ENCODE measurements around the gene PTGR1.

PTGR1 gene

GRCh38 chr9:111533099-111533790, 66.2 kb downstream of the PTGR1 start:
- DNase-seq: no peak

- DNase-seq: no peak
Measured at GRCh38 chr9:111531716-111532115, 67.7 kb downstream of the PTGR1 start.

- no peak for DNase-seq
Measured at GRCh38 chr9:111529787-111530186, 69.7 kb downstream of the PTGR1 start.

- no peak for DNase-seq
Measured at GRCh38 chr9:111527347-111527746, 72.1 kb downstream of the PTGR1 start.

- peak; percentile 75 for DNase-seq
Measured at GRCh38 chr9:111525056-111525977, 74.1 kb downstream of the PTGR1 start, which contains the start of gene ZNF483. Gene ZNF483 (plus strand): TSS chr9:111525179. CDS start chr9:111527396, 2,217 bp downstream.

GRCh38 chr9:111524731-111525055, 74.8 kb downstream of the PTGR1 start:
- DNase-seq: no peak

- DNase-seq: no peak
Measured at GRCh38 chr9:111516061-111516465, 83.4 kb downstream of the PTGR1 start.

- no peak for DNase-seq
Measured at GRCh38 chr9:111514967-111515366, 84.5 kb downstream of the PTGR1 start.
